ENCODE data around the gene INPP5D.

INPP5D gene

DNA sequence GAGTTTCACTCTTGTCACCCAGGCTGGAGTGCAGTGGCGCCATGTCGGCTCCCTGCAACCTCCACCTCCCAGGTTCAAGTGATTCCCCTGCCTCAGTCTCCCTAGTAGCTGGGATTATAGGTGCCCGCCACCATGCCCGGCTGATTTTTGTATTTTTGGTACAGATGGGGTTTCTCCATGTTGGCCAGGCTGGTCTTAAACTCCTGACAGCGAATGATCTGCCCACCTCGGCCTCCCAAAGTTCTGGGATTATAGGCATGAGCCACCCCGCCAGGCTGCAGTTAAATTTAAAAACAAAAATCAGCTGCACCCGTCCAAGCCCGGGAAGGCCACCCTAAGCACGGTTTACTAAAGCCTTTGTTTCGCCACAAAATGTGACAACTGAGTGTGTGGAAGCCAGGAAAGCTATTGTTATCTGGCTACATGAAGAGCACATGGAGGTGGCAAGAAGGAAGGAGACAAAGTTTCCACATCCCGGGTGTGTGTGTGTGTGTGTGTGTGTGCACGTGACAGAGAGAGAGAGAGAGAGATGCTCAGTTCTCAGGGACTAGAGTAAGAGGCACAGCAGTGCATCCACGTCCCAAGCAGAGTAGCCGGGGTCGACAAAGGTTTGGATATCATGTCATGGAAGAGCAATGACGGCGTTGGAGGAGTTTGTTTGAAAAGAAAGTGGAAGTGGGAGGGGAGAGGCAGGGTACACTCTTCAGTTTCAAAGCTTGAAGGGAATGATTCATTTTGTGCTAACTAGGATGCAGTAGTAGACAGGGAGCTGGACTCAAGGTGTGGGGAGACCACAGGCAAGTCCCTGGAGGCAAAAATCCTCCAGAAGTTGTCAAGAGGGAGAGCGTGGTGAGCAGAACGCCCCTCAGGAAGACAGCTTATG, 20.1 kb downstream of the INPP5D start:
- TF ChIP-seq ZBTB7A (IDR thresholded peaks at IDR 0.05; ENCODE audit: low read depth) (no peak), RAD21 (IDR thresholded peaks at IDR 0.05; ENCODE audit: low read depth) (no peak), TCF12 (IDR thresholded peaks at IDR 0.05; ENCODE audit: low read depth) (no peak), FOXM1 (IDR thresholded peaks at IDR 0.05; ENCODE audit: borderline replicate concordance, low read depth) (no peak), YY1 (IDR thresholded peaks at IDR 0.05; ENCODE audit: low read depth) (no peak)

DNA sequence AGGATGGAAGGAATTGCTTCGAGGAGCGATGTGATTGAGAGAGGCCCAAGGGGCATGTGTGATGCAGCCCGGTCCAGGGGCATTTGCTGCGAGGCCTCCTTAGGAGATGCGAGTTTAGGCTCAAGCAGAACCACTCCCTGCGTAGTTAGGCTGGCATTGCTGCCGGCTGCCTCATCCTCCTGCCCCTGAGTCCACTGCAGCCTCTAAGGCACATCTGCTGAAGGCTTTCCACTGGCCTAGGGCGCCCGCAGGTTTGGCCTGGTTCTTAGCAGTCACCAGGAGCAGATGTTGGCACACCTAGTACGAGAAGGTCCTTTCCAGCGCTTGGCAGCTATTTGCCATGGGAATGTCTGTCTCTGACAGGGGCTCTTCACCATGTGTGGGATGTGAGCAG, 20.7 kb downstream of the INPP5D start:
- no peak for TF ChIP-seq TCF12 (IDR thresholded peaks at IDR 0.05; ENCODE audit: low read depth)
- TF ChIP-seq EGR1 (IDR thresholded peaks at IDR 0.05) = no peak
- TF ChIP-seq YY1 (IDR thresholded peaks at IDR 0.05; ENCODE audit: low read depth) = no peak
- TF ChIP-seq, protein P1, sequence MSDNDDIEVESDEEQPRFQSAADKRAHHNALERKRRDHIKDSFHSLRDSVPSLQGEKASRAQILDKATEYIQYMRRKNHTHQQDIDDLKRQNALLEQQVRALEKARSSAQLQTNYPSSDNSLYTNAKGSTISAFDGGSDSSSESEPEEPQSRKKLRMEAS (IDR thresholded peaks at IDR 0.05) = no peak
- TF ChIP-seq EP300 (IDR thresholded peaks at IDR 0.05; ENCODE audit: borderline replicate concordance) = no peak
- TF ChIP-seq, protein P2, sequence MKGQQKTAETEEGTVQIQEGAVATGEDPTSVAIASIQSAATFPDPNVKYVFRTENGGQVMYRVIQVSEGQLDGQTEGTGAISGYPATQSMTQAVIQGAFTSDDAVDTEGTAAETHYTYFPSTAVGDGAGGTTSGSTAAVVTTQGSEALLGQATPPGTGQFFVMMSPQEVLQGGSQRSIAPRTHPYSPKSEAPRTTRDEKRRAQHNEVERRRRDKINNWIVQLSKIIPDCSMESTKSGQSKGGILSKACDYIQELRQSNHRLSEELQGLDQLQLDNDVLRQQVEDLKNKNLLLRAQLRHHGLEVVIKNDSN (IDR thresholded peaks at IDR 0.05) = no peak
- TF ChIP-seq, protein P3, sequence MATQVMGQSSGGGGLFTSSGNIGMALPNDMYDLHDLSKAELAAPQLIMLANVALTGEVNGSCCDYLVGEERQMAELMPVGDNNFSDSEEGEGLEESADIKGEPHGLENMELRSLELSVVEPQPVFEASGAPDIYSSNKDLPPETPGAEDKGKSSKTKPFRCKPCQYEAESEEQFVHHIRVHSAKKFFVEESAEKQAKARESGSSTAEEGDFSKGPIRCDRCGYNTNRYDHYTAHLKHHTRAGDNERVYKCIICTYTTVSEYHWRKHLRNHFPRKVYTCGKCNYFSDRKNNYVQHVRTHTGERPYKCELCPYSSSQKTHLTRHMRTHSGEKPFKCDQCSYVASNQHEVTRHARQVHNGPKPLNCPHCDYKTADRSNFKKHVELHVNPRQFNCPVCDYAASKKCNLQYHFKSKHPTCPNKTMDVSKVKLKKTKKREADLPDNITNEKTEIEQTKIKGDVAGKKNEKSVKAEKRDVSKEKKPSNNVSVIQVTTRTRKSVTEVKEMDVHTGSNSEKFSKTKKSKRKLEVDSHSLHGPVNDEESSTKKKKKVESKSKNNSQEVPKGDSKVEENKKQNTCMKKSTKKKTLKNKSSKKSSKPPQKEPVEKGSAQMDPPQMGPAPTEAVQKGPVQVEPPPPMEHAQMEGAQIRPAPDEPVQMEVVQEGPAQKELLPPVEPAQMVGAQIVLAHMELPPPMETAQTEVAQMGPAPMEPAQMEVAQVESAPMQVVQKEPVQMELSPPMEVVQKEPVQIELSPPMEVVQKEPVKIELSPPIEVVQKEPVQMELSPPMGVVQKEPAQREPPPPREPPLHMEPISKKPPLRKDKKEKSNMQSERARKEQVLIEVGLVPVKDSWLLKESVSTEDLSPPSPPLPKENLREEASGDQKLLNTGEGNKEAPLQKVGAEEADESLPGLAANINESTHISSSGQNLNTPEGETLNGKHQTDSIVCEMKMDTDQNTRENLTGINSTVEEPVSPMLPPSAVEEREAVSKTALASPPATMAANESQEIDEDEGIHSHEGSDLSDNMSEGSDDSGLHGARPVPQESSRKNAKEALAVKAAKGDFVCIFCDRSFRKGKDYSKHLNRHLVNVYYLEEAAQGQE (IDR thresholded peaks at IDR 0.05; ENCODE audit: low read depth) = no peak
- no peak for TF ChIP-seq NFIC (IDR thresholded peaks at IDR 0.05)
- TF ChIP-seq TAF1 (IDR thresholded peaks at IDR 0.05; ENCODE audit: low read depth) = no peak
- no peak for TF ChIP-seq CEBPB (IDR thresholded peaks at IDR 0.05)
- TF ChIP-seq ZBTB7A (IDR thresholded peaks at IDR 0.05; ENCODE audit: low read depth) = no peak
- TF ChIP-seq RAD21 (IDR thresholded peaks at IDR 0.05; ENCODE audit: low read depth) = no peak

DNA sequence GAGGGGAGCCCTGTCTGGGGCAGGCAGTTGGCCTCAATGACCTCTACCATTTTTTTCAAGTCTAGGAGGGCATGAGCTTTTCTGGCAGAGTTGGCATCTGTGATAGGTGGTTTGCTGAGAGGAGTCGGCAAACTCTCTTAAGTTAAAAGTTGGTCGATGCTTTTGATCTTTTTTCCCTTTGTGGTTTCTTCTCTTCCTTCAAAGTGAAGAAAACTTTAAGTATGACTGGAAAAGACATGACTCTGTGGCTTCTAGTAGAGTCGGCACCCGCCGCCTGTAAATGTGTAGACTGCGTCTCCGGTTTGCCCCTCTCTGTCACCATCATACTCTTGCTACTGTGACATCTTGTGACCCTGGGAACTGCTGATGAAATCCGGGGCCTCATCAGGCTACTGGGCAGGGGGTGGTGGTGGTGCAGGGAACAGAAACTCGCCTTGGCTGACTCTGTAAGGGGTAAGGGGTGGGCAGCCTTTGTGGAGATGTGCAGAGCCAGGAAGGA, 21.1 kb downstream of the INPP5D start:
- TF ChIP-seq FOXM1 (IDR thresholded peaks at IDR 0.05; ENCODE audit: borderline replicate concordance, low read depth) = no peak
- TF ChIP-seq, protein P1 (IDR thresholded peaks at IDR 0.05) = no peak
- no peak for TF ChIP-seq TCF12 (IDR thresholded peaks at IDR 0.05; ENCODE audit: low read depth)
- no peak for TF ChIP-seq TAF1 (IDR thresholded peaks at IDR 0.05; ENCODE audit: low read depth)

DNA sequence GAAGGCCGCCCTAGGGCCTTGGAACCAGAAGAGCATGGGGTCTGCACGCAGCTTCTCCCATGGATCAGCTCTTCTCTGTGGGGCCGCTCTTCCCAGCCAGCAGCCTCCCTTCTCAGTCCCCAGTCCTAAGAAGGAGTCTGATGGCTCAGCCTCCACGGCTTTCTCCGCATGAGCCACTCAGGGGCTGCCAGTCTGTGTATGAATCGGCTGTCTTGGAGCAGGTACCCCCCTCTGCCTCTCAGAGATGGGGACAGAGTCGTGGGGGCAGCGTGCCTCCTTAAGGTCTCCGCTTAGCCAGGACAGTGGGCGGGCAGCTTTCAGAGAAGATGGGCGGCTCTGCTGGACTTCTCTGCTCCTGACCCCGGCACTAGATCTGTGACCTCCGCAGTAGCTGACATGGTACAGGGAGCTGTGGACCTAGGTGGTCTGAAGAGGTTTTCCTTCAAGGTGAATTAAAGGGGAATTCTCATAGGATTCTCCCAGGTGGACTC, 21.6 kb downstream of the INPP5D start:
- TF ChIP-seq, protein P3 (IDR thresholded peaks at IDR 0.05; ENCODE audit: low read depth) = no peak

DNA sequence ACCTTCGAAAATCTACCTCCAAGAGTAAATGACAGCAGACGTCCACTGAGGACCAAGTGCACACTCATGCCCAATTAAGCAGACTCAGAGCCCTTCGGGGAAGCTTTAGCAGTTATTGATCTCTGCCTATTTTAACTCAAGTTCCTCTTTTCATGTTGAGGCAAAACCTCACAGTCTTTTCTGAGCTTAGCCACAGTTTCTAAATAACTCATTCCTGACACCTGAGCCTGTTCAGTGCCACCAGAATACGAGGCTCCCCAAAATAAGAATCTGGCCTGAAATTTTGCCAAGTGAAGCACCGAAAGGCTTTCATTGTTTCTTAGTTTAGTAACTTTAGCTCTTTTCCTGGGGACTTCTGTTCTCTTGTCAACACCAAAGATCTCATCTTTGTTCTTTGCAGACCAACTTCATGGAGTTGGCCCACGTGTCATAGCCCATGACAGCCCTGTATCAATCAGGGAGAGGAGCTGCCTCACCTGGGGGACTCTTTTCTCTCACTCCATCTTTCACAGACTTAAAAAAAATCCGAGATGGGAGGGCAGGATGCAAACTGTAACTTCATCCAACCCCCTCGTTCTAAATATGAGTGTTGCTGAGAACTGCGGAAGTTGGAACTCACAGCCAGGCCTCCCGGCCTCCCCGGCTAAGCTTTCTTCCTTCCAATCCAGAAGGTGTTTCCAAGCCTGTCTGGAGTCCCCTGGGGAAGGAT, 22.2 kb downstream of the INPP5D start:
- TF ChIP-seq TAF1 (IDR thresholded peaks at IDR 0.05; ENCODE audit: low read depth) (no peak), CREB1 (IDR thresholded peaks at IDR 0.05; ENCODE audit: low read depth) (no peak), ZBTB7A (IDR thresholded peaks at IDR 0.05; ENCODE audit: low read depth) (no peak), TCF12 (IDR thresholded peaks at IDR 0.05; ENCODE audit: low read depth) (no peak), EP300 (IDR thresholded peaks at IDR 0.05; ENCODE audit: borderline replicate concordance) (no peak), CEBPB (IDR thresholded peaks at IDR 0.05) (no peak), NFIC (IDR thresholded peaks at IDR 0.05) (no peak), FOXM1 (IDR thresholded peaks at IDR 0.05; ENCODE audit: borderline replicate concordance, low read depth) (no peak), YY1 (IDR thresholded peaks at IDR 0.05; ENCODE audit: low read depth) (no peak), EGR1 (IDR thresholded peaks at IDR 0.05) (no peak)
- TF ChIP-seq, protein P1 (IDR thresholded peaks at IDR 0.05) = no peak
- TF ChIP-seq, protein P2 (IDR thresholded peaks at IDR 0.05) = no peak
